Breast epithelium (tissue), 3 donors: Measurements from ENCODE around the gene CGN.

ENCODE experiments used
- CTCF ChIP-seq, 3 donors: fragments of 450-650 bp; IDR thresholded peaks; one replicate each; pipeline ENCODE4 v1.5.1; 2016 to 2017; ENCODE audit warnings: antibody characterized with exemption in 3 of 3, mild to moderate bottlenecking in 3 of 3, moderate library complexity in 3 of 3
- POLR2A ChIP-seq: fragments of 450-650 bp; IDR thresholded peaks from one replicate; pipeline ENCODE4 v1.6.1; 2016; ENCODE audit warnings: antibody characterized with exemption, mild to moderate bottlenecking, moderate library complexity
- POLR2AphosphoS5 ChIP-seq, 3 donors: sonication (generic); formaldehyde crosslinking; IDR thresholded peaks; one replicate each; pipeline ENCODE4 v1.6.1; 2017; ENCODE audit warnings: antibody characterized with exemption in 3 of 3

GRCh38 chr1:151510614-151510956 is 602 bp upstream of the CGN start:
- TF ChIP-seq CTCF (IDR thresholded peaks at IDR 0.05) (no peak), POLR2A (no peak), POLR2AphosphoS5 (IDR thresholded peaks at IDR 0.05) (no peak)
